ENCODE results near the gene EDEM1.
"Not testable (repeated sequence)": the region's sequence is repeated elsewhere in the genome, so short reads cannot be mapped to it uniquely, and the experiment has no call there.

Gene EDEM1

DNA sequence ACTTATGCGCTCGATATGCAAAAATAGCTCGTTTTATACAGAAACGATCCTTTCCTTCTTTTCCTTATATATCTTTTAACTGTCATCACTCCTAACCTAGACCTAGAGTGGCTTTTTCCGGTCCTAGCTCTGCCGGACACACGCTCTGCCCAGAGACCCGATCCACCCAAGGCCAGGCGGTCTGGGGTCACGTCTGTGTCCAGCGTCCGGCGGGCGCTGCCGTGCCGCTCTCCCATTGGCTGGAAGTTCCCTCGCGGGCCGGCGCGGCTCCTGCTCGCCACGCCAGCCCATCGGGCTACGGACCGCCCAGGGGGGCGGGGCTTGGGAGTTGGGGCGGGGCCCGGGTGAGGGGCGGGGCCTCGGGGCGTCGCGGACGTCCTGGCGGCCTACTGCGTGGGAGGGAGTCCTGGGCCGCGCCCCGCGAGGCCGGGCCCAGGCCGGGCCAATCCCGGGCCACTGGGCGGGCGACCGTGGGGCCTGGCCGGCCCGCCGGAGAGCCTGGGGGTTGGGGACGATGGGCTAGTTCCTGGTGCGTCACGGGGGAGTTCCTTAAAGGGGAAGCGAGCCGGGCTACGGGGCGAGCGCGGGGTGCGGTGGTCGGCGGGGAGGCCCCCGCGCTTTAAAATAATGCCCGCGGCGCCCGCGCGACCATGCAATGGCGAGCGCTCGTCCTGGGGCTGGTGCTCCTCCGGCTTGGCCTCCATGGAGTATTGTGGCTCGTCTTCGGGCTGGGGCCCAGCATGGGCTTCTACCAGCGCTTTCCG lies at the start of gene EDEM1:
Gene EDEM1 (plus strand): TSS at position 552 of the 764 bp plus-strand sequence. CDS start 99 bp downstream, at position 651.
- peak; percentile 97 for DNase-seq (ENCODE audit: low spot score)

DNA sequence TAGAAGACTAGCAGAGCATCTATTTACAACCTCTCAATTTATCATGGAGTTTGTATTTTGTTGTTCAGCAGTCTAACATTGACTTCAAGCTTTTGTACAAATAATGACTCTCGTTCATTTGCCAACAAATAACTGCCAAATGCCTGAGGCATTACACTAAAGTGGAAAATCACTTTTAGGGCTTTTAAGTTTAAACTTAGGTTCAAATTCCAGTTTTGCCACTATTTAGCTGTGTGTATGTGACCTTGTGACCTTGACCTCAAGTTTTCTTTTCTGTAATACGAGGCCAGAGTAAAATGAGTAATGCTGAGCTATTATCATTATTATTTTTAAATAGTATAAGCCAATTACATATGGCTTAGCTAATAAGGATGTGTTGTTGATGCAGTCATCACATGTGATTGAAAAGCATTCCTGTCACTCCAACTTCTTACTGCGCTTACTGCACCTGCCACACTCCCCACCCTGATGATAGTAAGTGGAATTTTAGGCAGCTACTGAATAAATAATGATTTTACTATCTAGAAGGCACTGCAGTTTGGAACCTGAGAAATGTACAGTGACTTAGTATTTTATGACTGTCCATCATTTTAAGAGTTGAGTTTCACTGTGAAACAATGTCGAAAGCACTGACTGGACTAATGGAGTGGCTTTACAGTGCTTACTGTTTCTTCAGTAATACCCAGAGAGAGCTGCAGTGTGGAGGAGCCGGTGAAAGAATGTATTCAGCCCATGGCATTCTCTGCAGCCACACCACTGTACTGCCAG lies 49.1 kb upstream of the EDEM1 start:
- DNase-seq (ENCODE audit: low spot score), result no peak

DNA sequence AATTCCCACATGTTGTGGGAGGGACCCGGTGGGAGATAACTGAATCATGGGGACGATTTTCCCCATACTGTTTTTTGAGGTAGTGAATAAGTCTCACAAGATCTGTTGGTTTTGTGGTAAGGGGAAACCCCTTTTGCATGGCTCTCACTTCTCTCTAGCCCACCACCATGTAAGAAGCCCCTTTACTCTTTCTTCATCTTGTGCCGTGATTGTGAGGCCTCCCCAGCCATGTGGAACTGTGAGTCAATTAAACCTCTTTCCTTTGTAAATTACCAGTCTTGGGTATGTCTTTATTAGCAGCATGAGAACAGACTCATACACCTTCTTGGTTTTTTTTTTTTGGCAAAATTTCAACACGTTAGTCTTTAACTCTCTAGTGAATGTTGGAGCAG lies 47.3 kb upstream of the EDEM1 start:
- no peak for DNase-seq (ENCODE audit: low spot score)

DNA sequence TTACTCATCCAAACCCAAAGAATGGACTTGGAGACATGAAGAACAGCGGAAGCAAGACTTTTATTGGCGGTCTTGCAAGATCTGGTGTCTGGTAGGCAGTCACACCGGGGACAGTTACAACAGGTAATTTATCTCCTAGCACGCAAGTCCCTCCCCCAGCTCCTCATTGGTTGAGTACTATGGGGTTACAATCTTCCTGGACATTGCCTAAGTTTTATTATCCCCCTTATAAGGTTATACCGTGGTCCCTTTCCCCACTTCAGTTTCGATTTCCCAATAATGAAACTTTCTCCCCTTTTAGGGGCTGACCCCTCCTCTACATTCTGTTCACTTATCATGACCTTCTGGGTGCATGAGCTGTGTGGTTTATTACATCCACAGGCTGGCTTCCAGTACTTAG lies 46.7 kb upstream of the EDEM1 start:
- DNase-seq (ENCODE audit: low spot score), result no peak

DNA sequence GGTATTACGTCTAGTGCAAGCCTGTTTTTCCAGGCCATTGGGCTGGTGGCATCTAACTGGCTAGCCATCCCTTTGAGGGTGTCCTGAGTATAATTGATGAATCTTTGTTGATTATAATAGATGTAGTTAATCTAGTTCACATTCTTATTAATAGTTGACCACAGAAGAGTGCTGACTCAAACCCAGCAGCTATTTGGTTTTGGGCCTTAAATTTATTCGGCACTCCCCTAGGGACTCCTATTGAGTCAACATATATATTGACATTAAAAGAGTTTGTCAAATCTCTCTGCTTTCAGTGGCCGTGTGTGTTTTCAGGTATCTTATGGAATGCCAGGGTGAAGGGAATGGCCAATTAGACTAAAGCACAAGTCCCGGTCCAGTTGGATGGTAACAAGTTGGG lies 45.7 kb upstream of the EDEM1 start:
- DNase-seq (ENCODE audit: low spot score), result no peak

DNA sequence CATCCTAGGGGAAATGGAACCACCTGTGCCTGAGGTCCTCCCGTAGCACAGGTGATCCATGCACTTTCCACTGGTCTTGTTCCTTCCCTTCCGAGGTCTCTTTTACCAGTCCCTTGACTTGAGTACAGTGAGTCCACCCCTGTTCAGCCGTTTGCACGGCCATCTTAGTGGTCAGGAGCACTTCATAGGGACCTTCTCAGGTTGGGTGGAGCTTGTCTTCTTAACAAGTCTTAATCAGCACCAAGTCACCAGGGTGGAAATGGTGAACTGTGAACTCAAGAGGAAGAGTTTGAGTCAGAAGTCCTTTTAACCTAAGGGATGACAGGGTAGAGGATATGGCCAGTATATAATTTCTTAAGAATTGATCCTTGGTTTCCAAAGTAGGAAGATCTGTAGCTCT lies 44.0 kb upstream of the EDEM1 start:
- DNase-seq (ENCODE audit: low spot score), result no peak

DNA sequence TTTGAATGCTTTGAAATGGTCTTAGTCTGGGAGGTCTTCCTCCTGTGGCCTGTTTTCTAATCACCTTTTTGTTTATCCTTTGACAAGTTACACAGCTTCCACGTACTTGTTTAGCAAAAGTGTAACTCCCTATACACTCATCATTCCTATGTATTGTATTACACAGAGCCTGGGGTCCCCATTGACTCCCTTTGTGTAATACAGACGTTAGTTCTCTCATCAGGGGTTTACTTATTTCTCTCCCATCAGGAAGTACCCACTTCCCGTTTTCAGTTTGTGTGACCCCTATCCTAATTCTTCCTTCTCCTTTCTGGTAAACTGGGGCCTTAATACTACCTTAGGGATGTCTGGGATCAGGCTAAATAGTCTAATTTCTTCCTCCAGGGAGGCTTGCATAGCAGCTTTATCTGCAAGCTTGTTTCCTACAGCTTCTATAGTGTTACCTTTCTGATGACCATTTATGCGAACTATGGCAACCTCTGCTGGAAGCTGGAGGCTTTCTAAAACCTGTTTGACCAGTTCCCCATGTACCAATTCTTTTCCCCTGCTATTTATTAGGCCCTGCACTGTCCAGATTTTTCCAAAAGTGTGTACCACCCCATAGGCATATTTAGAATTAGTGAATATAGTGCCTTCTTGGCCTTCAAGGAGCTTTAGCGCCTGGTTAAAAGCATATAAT lies 43.1 kb upstream of the EDEM1 start:
- DNase-seq (ENCODE audit: low spot score), result no peak

DNA sequence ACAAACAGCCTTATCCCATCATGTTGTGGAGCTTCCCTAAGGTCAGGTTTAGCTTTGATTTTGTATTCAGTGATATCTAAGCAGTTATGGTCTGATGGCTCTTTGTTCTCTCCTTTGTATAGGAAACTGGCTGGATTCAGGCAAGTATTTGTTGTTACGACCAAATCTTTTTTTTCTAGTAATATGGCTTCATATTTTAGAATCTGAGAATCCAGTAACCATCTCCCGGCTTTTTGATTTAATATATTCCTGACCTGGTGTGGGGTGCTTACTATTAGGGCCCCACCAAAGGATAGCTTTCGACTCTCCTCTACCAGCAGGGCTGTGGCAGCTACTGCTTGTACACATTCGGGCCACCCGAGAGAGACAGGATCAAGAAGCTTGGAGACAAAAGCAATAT lies 42.4 kb upstream of the EDEM1 start:
- DNase-seq (ENCODE audit: low spot score), result no peak

DNA sequence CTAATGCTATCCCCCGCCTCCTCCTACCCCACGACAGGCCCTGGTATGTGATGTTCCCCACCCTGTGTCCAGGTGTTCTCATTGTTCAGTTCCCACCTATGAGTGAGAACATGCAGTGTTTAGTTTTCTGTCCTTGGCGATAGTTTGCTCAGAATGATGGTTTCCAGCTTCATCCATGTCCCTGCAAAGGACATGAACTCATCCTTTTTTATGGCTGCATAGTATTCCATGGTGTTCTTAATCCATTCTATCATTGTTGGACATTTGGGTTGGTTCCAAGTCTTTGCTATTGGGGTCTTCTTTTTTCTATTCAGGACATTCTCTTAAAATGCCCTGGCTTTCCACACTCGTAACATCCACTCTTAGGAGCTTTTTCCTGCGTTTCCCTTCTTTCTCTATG lies 40.4 kb upstream of the EDEM1 start:
- not testable (repeated sequence) for DNase-seq (ENCODE audit: low spot score)

DNA sequence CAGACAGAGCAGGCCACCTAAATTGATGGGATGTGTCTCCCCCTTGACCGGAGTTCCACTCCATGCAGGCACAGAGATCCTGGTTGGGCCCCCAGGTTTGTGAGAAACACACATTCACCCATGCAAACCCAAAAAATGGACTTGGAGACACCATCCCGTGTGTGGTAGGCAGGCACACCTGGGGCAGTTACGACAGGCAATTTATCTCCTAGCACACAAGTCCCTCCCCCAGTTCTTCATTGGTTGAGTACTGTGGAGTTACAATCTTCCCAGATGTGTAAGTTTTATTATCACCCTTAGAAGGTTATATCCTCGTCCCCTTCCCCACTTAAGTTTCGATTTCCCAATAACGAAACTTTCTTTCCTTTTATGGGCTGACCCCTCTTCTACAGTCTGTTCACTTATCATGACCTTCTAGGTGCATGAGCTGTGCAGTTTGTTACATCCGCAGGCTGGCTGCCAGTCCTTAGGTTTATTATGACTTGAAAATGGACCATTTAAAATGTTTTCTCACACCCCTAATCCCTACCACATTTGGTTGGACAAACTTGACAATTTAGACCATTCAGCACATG lies 38.1 kb upstream of the EDEM1 start:
- DNase-seq (ENCODE audit: low spot score), result no peak

DNA sequence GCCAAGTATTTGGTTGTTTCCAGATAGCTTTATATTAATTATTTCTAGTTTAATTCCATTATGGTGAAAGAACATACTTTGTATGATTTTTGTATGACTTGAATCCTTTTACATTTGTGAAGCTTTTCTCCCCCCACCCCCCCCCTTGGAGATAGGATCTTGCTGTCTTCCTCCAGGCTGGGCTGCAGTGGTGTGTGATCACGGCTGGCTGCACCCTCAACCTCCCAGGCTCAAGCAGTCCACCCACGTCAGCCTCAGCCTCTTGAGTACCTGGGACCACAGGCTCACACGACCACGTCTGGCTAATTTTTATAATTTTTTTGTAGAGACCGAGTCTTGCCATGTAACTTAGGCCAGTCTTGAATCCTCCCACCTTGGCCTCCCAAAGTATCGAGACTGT lies 35.9 kb upstream of the EDEM1 start:
- no peak for DNase-seq (ENCODE audit: low spot score)

DNA sequence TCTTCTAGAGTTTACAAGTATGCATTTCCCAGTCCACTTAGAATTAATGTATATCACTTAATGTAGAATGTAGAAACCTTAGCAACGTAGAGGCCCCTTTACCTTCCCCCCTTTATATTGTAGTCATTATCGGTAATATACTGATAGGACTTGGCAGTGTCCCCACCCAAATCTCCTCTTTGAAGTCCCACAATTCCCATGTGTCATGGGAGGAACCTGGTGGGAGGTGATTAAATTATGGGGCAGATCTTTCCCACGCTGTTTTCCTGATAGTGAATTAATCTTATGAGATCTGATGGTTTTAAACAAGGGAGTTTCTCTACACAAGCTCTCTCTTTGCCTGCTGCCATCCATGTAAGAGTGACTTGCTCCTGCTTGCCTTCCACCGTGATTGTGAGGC lies 34.4 kb upstream of the EDEM1 start:
- DNase-seq (ENCODE audit: low spot score), result no peak

DNA sequence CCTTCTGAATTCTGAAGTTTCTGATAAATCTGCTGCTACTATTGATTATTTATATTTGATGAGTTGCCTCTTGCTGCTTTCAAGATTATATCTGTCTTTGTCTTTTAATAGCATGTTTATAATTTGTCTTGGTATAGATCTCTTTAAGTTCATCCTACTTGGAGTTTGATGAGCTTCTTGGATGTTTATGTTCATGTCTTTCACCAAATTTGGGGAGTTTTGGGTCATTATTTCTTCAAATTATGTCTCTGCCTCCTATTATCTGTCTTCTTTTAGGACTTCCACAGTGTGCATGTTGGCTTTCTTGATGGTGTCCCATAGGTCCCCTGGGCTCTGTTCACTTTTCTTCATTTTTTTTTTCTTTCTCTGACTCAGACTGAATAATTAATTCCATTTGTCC lies 32.3 kb upstream of the EDEM1 start:
- no peak for DNase-seq (ENCODE audit: low spot score)

DNA sequence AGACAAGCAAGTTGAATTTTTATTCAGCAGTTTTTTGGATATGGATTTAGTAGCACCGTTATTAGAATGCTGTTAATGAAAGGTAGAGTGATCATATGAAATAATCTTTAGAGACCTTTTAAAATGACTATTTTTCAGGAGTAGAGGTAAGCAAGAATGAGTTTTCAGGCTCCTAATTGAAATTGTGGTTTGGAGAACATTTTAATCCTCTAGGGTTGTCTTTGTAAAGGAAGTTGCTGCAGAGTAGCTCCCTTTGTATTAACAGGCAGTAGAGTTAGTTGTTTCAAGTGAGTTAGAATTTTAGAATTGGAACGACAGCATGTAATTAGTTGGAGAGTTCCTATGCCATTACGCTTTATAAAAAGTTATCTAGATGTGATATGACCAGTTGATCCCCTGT lies 27.2 kb upstream of the EDEM1 start:
- no peak for DNase-seq (ENCODE audit: low spot score)

DNA sequence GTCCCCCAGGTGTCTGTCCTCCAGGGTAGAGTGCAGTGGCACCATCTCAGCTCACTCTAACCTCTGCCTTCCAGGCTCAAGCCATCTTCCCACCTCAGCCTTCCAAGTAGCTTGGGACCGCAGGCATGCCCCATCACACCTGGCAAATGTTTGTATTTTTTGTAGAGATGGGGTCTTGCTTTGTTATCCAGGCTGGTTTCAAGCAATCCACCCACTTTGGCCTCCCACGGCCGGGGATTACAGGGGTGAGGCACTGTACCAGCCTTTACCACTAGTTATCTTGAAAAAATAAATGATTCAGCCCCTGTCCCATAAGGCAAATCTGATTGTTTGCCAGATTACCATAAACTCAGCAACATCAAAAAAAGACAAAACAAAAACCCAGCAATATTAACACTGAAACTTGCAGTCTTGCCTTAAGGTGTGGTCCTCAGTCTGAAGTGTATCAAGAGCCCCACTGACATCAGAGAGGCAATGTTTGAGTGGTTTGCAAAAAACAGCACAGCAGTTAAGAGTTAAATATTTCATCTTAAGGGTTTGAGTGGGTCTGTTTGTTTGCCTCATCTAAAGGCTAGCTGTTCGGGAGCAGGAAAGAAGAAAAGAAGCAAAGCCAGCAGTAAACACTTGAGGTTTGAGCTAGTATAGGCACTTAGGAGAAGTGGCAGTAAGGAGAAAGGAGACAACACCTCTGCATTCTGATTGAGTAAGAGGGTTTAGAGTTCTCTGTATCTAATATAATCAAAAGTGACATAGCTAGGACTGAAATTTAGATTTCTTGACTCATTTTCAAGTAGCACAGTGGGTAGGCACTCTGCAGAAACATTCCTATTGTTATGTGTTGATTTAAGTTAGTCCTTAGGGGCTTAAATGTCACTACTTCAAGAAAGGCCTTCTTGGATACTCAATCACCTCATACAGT lies 26.3 kb upstream of the EDEM1 start:
- DNase-seq (ENCODE audit: low spot score), result no peak

DNA sequence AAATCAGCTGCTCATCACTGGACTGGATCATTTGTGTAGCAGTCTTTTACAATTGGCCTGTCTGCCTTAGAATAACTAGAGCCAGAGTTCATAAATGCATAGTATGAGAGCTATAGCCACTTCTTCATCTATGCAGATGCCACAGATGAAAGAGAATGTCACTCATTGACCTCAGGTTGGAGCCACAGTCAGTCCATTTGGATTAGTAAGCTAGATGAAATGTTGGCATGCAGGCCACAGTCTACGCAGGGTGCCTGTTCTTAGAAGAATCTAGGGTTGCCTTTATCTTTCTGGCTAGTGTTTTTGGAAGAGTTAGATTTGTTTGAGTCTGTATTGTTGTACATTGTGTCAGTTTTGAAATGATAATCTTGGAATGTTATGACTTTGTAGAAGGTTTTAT lies 25.4 kb upstream of the EDEM1 start:
- no peak for DNase-seq (ENCODE audit: low spot score)

DNA sequence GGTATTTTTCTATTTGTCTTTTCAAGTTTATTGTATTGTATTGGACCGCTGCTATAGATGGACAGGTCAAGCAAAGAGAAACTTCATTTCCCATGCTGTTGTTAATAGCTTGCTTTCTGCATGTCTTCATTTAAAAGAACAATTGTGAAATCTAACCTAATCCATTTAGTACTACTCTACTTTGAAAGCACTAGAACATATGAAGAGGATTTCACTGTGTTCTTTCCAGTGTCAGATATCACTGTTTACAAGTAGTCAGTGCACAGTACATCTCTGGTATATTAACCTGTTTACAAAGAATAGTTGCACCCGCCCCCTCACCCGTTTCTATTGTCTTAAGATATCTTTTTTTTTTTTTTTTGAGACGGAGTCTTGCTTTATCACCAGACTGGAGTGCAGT lies 21.8 kb upstream of the EDEM1 start:
- no peak for DNase-seq (ENCODE audit: low spot score)

DNA sequence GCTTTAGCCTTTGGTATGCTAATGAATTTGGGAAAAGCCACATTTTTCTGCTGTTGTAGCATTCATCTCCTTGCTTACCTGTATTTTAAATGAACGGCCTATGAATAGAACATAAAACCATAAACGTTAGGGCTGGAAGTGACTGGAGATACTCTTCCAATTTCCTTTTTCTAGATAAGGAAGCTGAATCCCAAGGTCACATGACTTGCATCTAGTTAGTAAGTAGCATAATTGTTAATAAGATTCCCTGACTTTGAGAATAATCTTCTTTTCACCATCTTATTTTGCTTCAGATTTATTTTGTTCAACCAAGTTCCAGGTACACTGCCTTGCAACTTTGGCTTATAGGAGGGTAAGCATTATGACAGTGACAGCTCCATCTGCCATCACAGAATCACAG lies 20.7 kb upstream of the EDEM1 start:
- DNase-seq (ENCODE audit: low spot score), result no peak

DNA sequence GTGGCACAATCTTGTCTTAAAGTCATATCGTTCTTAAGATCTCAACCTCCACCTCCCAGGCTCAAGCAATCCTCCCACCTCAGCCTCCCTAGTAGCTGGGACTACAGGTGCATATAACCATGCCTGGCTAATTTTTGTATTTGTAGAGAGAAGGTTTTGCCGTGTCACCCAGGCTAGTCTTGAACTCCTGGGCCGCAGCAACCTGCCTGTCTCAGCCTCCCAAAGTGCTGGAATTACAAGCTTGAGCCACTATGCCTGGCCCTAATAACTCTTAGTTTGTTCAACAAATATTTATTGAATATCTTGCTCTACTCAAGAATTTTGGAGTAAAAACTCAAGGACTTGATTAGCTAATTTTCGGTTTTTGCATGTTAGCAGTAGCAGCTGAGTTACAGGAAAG lies 19.4 kb upstream of the EDEM1 start:
- DNase-seq (ENCODE audit: low spot score), result no peak

DNA sequence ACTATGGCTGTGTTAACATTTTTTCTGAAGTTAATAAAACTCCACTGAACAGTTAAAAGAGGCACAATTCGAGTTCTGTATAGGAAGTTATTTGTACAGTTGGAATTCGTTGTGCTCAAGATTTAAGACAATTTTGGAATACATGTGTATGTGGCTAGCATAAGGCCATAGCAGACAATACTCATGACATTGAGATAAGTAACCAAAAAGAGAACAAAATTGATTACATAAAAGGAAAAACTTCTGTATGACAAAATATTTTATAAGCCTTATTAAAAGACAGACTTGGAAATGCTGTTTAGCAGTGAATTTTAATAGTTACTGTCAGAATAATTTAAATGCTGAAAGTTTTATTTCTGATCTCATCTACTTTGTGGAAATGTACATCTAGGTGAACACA lies 17.7 kb upstream of the EDEM1 start:
- DNase-seq (ENCODE audit: low spot score), result no peak

DNA sequence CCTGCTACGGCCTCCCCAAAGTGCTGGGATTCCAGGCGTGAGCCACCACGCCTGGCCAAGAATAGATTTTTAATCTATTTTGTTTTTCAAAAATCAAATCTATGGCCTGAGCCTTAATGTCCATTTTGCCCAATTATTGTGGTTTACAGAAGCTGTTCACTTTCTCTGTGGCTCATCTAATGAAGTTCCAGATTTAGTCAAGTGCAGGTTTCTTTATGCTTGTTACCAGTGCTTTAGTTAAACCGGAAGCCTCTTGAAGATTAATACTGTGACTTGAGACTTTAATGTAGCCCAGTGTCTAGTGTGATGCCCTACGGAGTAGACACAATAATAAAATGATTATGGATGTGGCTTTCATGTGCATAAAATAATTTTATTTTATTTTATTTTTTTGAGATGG lies 16.5 kb upstream of the EDEM1 start:
- no peak for DNase-seq (ENCODE audit: low spot score)

DNA sequence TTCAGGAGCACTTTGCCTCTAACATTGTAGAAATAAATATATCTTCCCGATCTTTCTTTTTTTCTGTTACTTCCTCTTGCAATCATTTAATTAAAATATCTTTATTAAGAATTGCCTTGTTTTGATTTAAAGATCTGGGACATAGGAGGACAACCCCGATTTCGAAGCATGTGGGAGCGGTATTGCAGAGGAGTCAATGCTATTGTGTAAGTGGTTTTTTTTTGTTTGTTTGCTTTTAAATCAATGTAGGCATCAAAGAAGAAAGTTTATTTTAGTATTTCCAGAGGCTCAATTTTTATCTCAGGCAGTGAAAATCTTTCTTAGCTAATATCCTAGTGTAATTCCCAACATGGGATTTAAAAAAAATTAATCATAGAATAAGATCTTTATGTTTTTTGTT lies 15.5 kb upstream of the EDEM1 start:
- DNase-seq (ENCODE audit: low spot score), result no peak
